ENCODE results near the gene CXCL17. TPM values are rescaled to one million over a fixed set of nuclear protein-coding genes. Genes with fewer than 3 reads are reported as not detected.

The CXCL17 gene
- total RNA-seq, 1 donor from 2014 or later, result not detected

- TF ChIP-seq CTCF (conservative IDR thresholded peaks at IDR 0.05; ENCODE audit: low read depth, low read length), result no peak
- no peak within 1 kb of the TSS for H3K4me3 ChIP-seq (ENCODE audit: low read depth, low read length)
- DNase-seq (ENCODE audit: low read depth), result no peak
These were observed 52.8 kb downstream of the CXCL17 start, which contains the start of gene CNFN for GRCh38 chr19:42389899-42390298. Gene CNFN (minus strand): TSS chr19:42390297. CDS start chr19:42389037, 1,260 bp downstream.

- no peak for TF ChIP-seq CTCF (conservative IDR thresholded peaks at IDR 0.05; ENCODE audit: low read depth, low read length)
- no peak overlapping the region for H3K4me3 ChIP-seq (ENCODE audit: low read depth, low read length)
- DNase-seq (ENCODE audit: low read depth), result no peak
These were observed 53.8 kb downstream of the CXCL17 start for GRCh38 chr19:42388851-42389489.

- peak; percentile 60 for TF ChIP-seq CTCF (conservative IDR thresholded peaks at IDR 0.05; ENCODE audit: low read depth, low read length)
- no peak for DNase-seq (ENCODE audit: low read depth)
These were observed 55.6 kb downstream of the CXCL17 start for GRCh38 chr19:42386974-42387707.

GRCh38 chr19:42380155-42380554 is 62.6 kb downstream of the CXCL17 start:
- DNase-seq (ENCODE audit: low read depth), result no peak
- no peak for TF ChIP-seq CTCF (conservative IDR thresholded peaks at IDR 0.05; ENCODE audit: low read depth, low read length)
- no peak overlapping the region for H3K4me3 ChIP-seq (ENCODE audit: low read depth, low read length)

More at GRCh38 chr19:42386974-42387707, 55.6 kb downstream of the CXCL17 start:
- H3K4me3 ChIP-seq (ENCODE audit: low read depth, low read length), result peak overlapping the region; percentile 48

Other genes starting within 250 kb of the CXCL17 start
- gene DEDD2, start 225.3 kb downstream of the CXCL17 start, total RNA-seq, result 29.9 and 56.4 TPM in 2 replicates
- 3.9 and 7.5 TPM in 2 replicates for gene ZNF526, start 222.6 kb downstream of the CXCL17 start, total RNA-seq
- gene GSK3A, start 200.3 kb downstream of the CXCL17 start, total RNA-seq, result 30.9 and 33.9 TPM in 2 replicates
- 36.3 and 48.6 TPM in 2 replicates for gene ERF, start 187.8 kb downstream of the CXCL17 start, total RNA-seq
- 49.3 and 63.9 TPM in 2 replicates for gene CIC, start 173.7 kb downstream of the CXCL17 start, total RNA-seq
- gene PRR19, start 140.8 kb downstream of the CXCL17 start, total RNA-seq, result 0.23 and 2.7 TPM in 2 replicates
- 157 and 183 TPM in 2 replicates for gene PAFAH1B3, start 140.3 kb downstream of the CXCL17 start, total RNA-seq
- 0.63 TPM in 1 of 2 replicates, not detected in the other for gene TMEM145, start 129.6 kb downstream of the CXCL17 start, total RNA-seq
- 16.5 and 30.2 TPM in 2 replicates for gene MEGF8, start 117.3 kb downstream of the CXCL17 start, total RNA-seq
- gene CNFN, start 52.6 kb downstream of the CXCL17 start, total RNA-seq, result 5.0 and 5.7 TPM in 2 replicates
- gene LIPE, start 15.6 kb downstream of the CXCL17 start, total RNA-seq, result 3.7 and 11.4 TPM in 2 replicates
- gene CEACAM1, start 85.5 kb upstream of the CXCL17 start, total RNA-seq, result 0.46 and 1.0 TPM in 2 replicates
- not detected in 2 replicates for gene CEACAM8, start 152.0 kb upstream of the CXCL17 start, total RNA-seq

All from epithelial cell of proximal tubule (primary cell).